HG03103 (cell line): Measurements from ENCODE around the gene MATCAP1.

ENCODE experiments used
- ATAC-seq: cut with Tn5 transposase; IDR thresholded peaks from one replicate; pipeline ENCODE4 v1.9.1; 2021; ENCODE audit warnings: low read depth; ENCODE audit not compliant: unreplicated experiment

Gene MATCAP1

DNA sequence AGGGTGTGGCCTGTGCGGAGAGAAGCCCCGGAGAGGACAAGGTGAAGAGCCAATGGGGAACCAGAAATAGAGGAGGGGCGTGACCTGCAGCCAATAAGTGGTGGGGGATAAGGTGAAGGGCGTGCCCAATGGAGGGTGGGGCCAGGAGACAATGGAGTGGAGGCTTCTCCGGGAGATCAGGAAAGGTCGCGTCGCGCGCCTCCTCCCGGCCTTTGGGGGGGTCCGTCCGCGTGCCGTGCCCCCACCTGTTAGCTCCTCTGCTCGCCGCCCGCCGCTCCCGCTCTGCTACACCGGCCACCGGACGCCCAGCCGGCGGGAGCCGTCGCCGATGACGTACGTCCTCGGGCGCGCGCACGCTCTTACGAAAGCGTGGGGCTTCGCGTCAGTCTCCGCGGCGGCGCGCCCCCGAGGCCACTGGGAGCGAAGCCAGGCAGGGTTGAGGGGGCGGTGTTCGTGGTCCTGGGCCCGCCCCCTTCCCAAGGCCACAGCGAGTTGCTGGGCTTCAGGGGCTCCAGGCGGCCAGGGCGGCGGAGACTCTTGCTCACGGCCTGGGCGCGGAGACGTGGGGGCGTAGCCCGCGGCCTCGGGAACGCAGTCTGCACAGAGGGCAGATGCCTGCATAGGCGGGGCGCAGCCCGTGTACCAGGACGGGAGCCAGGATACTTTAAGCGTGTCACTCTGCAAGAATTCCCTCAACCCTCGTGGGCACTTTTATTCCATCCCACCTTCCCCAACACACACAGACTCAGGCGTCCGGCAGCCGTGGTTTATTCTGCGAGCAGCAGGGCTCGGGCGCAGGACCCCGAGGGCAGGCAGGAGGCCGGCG is at the start of gene MATCAP1:
Gene MATCAP1 (minus strand): TSS at position 337 of the 826 bp plus-strand sequence. CDS start 3,353 bp downstream, outside the sequence.
- ATAC-seq, result peak; percentile 89

DNA sequence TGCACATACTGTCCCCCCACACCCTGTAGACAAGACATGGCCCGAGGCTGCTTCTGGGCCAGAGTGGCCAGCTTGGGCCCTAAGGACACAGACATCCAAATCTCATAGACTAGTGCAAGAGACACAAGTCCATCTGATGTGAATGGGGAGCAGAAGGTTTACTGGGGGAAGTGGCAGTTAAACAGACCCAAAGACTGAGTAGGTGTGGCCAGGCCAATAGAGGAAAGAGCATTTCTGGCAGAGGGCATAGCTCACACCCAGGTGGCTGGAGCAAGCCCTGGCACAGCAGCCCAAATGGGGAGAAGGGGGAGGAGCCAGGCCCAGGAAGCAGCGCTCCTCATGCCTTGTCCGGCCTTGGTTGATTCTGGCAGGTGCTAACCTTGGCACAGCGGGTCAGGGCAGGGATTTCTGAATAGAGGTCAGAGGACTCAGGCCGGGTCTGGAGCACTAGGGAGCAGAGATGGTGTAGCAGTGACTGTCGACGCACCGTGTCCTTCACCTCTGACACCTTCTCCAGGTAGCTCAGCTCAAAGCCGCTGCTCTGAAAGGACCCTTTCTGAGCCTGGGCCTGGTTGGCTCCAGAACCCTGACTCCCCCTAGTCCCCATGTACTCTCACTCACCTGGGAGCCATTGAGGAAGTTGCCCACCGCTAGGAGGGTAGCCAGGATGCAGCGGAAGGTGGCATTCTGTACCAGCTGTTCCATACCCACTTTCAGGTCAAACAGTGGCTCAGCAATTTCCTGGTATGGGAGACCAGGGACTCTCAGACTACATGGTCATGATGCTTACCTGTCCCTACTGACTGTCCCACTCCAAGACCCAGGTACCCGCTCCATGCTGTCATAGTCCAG is 47.3 kb upstream of the MATCAP1 start:
- no peak for ATAC-seq

DNA sequence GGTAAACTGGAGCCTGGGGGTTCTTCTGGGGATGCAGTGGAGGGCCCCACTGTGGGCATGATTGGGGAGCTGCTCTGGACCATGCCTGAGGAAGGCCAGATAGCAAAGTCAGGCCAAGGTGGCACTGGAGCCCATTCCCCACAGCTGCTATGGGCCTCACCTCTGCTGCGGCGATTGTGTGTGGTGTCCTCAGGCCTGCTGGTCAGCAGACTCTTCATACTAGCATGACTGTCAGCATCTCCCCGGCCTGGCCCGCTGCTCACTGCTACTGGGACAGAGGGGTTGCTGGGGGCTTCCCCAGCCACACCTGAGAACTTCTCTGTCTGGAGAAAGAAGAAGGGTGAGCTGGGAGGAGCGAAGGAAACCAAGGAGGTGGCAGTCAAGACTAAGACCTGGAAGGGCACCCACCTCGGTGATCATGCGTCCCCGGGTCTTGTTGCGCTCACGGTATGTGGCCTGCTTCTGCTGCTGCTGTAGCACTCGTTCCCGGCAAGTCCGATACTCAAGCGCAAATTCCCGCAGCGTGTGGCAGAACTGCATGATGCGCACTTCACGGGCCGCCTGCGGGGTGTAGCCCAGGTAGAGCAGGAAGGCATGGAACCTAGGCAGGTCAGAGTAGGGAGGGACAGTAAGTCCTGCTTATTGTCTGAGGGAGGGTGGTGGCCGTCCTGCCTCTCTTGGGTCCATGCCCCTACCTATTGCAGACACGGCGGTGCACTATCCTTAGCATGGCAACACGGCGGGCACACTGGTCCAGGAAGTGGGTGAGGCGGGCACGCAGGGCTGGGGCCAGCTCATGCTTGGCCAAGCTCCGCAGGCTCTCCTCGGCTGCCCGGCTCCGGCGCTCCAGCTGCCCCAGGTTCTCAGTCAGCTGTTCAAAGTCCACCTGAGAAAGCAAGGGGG is 46.4 kb upstream of the MATCAP1 start:
- no peak for ATAC-seq

DNA sequence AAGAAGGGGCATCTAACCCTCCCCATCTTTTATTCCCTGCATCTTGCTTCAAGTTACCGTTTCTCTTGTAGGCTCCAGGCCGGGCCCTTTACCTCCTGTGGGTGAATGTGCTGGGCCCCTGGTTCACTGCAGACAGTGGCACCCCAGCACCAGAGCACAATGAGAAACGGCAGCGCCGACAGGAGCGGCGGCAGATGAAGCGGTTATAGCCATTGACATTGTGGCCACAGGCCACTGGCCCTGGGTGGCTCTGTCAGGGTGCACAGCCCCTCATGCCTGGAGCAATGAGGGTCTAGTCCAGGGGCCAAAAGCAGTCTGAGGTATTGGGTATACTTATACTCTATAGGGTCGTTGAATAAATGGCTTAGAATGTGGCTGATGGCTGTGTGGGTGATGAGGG is 45.1 kb upstream of the MATCAP1 start:
- no peak for ATAC-seq

DNA sequence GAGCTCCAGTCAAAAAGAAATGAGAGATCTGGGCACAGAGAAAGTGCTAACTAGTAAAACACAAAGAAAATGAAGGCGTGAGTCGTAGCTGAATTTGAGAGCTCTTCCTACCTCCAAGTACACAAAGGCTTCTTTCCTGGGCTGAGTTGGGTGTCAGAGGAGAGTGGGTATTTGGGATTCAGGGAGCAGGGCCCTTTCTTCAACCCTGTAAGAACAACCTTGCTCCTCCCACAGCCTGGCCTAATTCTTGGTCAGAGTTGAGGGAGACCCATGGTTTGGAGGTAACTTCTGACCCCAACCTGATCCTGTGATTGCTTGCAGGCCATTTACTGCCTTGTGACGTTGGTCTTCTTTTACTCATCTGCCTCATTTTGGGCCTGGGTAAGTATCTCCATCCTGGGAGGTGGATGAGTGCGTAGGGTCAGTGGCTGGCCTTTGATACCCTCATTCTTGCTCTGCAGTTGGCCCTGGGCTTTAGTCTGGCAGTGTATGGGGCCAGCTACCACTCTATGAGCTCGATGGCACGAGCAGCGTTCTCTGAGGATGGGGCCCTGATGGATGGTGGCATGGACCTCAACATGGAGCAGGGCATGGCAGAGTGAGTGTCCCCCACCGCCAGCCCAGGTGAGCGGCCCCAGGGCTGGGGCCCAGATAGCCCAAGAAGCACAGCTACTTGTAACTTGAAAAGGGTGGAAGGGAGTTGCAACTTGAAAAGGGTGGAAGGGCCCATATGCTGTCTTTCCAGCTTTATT is 44.4 kb upstream of the MATCAP1 start:
- ATAC-seq, result no peak

DNA sequence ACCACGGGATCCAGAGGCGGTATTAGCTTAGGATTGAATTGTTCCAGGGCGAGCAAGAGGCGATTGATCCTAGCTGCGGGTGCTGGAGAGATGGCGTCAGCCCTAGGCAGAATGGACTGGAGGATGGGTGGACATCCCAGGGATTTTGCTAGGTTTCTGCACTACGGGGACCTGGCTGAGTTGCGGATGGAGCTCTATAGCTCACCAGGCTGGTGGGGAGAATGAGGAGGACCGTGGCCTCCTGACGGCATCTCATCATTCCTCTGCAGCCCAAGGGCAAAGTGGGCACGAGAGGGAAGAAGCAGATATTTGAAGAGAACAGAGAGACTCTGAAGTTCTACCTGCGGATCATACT is 43.8 kb upstream of the MATCAP1 start:
- no peak for ATAC-seq

DNA sequence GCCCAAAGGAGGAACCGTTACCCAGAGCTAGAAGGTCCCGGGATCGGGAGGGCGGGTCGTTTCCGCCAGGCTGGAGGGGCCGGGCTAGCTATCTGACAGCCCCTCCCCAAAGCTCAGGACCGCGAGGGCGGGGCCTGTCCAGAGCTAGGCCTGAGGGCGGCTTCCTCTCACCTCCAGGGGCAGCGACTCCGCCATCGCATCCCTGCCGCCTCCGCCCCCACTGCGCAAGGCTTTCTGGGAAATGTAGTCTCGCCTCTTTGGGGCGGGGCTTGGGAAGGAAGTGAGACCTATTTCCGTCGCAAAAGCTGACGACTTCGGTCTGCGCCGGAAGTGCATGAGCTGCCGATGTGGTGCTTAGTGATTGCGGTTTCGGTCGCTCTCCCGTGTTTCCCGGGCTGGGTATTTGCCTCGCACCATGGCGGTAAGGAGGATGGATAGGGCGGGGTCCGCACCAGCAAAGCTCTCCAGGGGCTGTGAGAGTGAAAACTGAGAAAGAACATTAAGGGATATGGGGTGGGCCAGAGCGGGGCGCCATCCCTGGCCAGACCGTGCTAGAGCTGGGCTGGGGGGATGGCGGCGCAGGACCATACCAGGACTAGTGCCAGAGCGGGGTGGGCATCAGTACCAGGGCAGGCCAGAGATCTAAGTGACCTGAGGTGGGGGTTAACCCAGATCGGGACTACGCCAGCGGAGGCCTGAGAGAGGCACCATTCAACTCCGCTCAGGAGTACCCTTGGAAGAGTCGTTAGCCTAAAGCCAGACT is 43.2 kb upstream of the MATCAP1 start, which contains the start of gene TMEM208:
Gene TMEM208 (plus strand): TSS at position 327 of the 763 bp plus-strand sequence. CDS start 89 bp downstream, at position 416.
- peak; percentile 94 for ATAC-seq

DNA sequence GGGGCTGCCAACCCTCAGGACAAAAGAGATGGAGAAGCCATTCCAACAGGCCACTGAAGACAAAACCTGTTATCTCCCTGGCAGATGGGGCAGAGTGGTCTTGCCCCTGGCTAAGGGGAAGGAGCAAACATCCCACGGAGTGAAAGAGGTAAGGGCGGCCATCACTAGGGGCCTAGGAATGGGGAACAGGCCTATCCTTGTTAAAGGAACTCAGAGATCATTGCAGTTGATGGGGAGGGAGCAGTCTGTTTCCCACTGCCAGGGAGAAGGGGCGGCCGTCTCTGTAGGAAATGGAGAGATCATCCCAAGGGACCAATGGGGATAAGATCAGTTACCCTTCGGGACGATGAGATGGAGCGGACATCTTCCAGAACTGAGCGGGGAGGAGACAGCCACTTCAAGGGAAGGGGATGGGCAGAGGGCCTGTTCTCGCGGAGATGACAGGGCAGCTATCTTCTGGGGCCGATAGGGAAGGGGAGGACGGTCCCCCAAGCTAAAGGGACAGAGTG is 42.6 kb upstream of the MATCAP1 start:
- no peak for ATAC-seq

DNA sequence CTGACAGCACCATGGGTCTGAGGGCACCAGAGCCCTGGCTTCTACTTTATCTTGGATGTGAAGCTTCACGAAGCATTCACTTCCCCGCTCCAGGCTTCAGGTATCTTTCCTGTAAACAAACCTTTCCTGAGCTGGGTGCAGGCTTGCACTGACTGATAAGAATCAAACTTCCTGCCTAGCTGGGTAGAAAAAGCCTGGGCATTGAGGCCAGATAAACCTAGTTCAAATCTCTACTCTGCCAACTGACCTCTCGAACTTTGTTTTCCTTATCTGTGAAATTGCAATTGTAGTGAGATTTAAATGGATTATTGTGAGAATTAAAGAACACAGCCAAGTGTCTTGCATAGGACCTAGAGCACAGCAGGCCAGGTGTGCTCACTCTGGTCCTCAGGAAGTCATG is 40.2 kb upstream of the MATCAP1 start:
- ATAC-seq, result no peak

DNA sequence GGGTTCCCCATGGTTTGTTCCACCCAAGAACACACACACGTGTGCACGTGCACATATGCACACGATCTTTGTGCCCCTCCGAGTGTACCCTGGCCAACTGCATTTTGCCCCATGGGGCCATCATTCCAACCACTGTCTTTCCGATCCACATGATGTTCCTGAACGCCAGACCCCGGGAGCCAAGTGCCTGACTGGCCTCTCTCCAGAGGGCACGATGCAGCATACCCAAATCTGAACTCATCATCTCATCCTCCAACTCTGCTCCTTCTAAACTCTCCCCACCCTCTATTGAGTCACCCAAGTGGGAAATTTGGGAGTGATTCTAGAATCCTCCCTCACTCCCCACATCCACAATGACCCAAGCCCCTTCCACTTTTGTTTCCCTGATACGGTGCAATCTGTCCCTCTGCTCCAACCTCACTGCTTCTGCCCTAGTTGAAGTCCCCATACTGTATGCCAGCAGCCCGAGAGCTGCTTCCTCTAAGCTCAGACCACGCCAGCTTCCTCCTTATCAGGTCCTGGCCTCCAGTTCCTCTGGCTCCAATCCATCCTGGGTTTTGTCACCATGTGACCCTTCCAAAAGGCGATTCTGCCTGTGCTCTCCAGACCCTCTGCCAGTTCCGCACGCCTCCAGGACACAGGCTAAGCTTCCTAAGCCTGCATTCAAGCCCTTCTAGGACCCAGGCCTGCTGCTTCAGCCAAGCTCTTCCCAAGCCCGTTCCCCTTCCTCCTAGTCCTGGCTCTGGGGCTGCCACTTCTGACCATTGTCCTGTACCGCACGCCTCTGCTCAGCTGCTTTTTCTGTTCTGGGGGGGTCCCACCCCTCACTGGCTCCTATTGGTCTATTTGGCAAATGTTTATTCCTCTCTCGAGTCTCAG is 33.1 kb upstream of the MATCAP1 start:
- ATAC-seq, result no peak

DNA sequence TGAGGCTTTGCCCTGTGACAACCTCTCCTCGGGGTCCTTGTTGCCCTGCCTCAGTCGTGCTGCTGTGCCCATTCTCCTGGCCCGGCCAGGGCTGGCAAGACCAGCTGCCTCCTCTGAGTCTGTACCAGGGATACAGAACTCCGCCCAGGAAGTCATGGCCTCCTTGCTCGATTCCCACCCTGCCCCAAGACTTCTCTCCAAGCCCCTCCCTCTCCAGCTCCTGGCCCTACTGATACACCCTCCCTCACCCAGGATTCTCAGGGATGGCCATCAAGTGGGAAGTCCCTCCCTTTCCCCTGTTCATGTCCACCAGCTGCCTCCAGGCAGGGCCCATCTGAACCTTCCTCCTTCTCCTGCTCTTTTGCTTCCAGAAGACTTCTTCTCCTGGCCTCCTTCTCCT is 31.9 kb upstream of the MATCAP1 start:
- ATAC-seq, result no peak

DNA sequence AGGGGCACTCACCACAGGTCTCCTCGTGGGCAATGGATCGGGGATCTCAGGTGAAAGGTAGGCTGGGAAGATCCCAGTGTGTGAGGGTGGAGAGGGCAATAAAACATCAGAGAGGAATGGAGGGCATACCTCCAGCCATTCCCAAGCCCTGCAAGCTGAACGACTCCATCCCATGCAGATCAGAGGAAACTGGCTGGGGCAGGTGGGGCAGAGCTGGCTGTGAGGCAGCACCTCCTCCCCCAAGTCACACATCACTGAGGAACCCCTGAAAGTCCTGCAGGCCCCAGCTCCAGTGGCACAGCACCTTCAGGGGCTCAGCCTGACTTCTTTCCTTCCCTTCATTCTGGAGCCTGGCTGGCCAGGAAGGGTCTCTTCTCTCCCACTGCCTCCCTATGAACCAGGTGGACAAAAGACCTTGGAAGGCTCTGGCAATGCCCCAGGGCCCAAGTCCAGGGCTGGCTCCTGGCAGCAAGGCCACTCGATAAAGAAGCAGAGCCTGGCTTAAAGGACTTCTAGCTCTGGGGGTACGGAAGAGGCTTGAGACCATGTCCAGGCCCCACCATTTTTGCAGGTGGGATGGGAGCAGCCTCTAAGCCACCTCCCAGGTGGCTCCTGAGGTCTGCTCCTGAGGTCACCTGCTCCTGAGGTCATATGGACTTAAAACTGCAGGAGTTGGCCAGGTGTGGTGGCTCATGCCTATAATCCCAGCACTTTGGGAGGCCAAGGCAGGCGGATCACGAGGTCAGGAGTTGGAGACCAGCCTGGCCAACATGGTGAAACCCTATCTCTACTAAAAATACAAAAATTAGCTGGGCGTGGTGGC is 29.6 kb upstream of the MATCAP1 start:
- ATAC-seq, result no peak

DNA sequence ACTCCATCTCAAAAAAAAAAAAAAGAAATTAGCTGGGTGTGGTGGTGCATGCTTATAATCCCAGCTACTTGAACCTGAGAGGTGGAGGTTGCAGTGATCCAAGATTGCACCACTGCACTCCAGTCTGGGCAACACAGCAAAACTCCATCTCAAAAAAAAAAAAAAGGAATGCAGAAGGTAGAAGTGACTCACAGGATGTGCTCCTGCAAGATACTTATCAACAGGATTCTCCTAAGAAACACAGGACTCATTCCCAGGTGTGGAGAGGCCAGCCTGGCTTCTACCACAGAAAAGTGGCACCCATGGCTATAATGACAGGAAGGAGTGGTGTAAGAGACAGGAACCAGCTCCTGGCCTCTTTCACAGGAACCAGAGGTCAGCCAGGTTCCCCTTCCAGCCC is 29.0 kb upstream of the MATCAP1 start:
- ATAC-seq, result no peak

DNA sequence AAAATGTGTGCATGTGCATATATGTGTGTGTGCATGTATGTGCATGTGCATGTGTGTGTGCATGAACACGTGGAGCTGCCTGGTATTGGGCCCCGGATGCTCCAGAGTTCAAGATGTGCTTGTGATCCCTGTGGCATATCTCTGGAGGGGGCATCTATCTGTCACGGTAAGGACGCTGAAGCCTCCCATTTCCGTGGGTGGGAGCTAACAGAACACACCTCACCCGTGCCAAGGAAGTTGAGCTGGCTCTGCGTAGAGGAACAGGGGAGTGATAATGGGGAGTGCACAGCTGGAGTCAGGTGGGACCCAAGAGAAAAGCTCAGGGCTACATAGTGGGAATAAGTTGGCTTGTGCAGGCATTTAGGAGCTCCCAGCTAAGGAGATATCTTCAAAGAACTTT is 27.9 kb upstream of the MATCAP1 start:
- no peak for ATAC-seq

DNA sequence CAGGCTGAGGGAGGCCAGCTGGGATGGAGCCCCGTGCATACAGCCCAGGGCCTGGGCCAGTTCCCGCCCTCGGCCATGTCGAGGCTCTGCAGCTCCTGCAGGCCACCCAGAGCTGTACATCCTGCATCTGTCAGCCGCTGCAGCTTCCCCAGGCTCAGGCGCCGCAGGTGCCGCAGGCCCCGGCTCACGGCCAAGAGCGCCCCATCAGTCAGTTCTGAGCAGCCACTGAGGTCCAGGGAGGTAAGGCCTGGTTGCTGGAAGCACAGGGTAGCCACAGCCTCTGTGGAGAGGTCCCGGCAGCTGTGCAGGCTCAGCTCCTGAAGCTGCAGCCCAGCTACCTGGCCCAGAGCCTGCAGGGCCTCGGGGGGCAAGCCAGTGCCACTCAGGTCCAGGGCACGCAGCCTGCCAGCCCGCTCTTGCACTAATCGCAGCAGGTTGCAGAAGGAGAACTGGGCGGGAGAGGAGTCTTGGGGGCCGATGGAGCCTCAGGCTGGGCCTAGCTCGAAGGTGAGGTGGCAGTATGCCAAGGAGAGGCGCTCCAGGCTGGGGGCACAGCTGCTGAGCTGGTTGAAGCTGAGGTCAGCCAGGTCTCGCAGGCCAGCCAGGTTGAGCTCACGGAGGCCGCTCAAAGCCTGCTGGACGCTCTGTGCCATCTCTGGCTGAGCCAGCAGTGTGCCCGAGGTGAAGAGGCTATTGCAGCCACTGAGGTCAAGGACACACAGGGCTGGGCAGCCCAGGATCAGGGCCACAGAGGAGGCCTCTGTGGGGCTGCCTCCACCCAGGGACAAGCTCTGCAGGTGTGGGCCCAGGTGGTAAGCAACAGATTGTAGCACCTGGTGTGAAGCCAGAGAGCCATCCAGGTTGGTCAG is 26.5 kb upstream of the MATCAP1 start:
- ATAC-seq, result no peak

DNA sequence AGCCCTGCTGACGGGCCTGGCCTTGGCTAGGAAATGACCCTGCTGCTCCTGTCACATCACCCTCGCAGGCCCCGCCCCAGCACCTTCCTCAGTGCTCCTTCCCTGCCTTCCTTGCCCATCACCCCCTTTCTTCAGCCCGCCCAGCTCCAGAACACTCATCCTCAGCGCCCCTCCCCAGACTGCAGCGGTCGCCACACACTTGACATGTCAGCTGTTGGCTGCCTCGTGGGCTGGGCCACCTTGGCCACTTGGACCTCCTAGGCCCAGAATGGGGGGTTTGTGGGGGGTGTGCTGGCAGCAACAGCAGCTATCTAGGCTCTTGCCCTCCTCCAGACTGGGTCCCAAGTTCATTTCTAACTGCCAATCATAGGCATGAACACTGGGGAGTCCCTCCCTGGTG is 25.8 kb upstream of the MATCAP1 start:
- ATAC-seq, result no peak
